OCI-LY1 (cell line): Measurements from ENCODE around the gene ZBTB46.

Experiments
- H2AFZ ChIP-seq: fragments of 200-600 bp; sonication (generic), shearing (Covaris generic); 2 replicates; pipeline ENCODE4 v1.6.0; 2014; ENCODE audit warnings: antibody characterized with exemption, mild to moderate bottlenecking, low read length
- H3F3A ChIP-seq: fragments of 200-600 bp; sonication (generic), shearing (Covaris generic); 2 replicates; pipeline ENCODE4 v1.6.0; 2014; ENCODE audit warnings: mild to moderate bottlenecking, antibody characterized with exemption, low read length, moderate library complexity; ENCODE audit not compliant: insufficient read depth
- H3K27ac ChIP-seq: fragments of 200-600 bp; sonication (generic); 2 replicates; pipeline ENCODE4 v1.5.1; 2014; ENCODE audit warnings: low read length, mixed run types, mild to moderate bottlenecking, low read depth; ENCODE audit not compliant: poor library complexity, severe bottlenecking
- H3K27me3 ChIP-seq: fragments of 200-600 bp; sonication (generic); 2 replicates; pipeline ENCODE4 v1.6.0; 2014; ENCODE audit warnings: antibody characterized with exemption, mild to moderate bottlenecking, low read length, moderate library complexity; ENCODE audit not compliant: insufficient read depth
- H3K36me3 ChIP-seq: fragments of 200-600 bp; sonication (generic); 2 replicates; pipeline ENCODE4 v1.6.1; 2014; ENCODE audit warnings: mild to moderate bottlenecking, antibody characterized with exemption, low read length, moderate library complexity, mixed read lengths; ENCODE audit not compliant: insufficient read depth
- H3K4me1 ChIP-seq: fragments of 200-600 bp; sonication (generic); 2 replicates; pipeline ENCODE4 v1.5.1; 2014; ENCODE audit warnings: mild to moderate bottlenecking, low read length, moderate library complexity; ENCODE audit not compliant: insufficient read depth, severe bottlenecking
- H3K4me2 ChIP-seq: fragments of 200-600 bp; sonication (generic), shearing (Covaris generic); 2 replicates; pipeline ENCODE4 v1.6.1; 2014; ENCODE audit warnings: low read length
- H3K4me3 ChIP-seq: fragments of 200-600 bp; sonication (generic); 2 replicates; pipeline ENCODE4 v1.5.1; 2014; ENCODE audit warnings: low read length, low read depth, mild to moderate bottlenecking, mixed read lengths; ENCODE audit not compliant: poor library complexity, severe bottlenecking
- H3K79me2 ChIP-seq: fragments of 200-600 bp; shearing (Covaris generic); 2 replicates; pipeline ENCODE4 v1.6.1; 2016; ENCODE audit warnings: mixed run types, low read length, mixed read lengths; ENCODE audit not compliant: insufficient read depth
- H3K9ac ChIP-seq: fragments of 200-600 bp; sonication (generic), shearing (Covaris generic); 2 replicates; pipeline ENCODE4 v1.6.1; 2014; ENCODE audit warnings: mild to moderate bottlenecking, low read length, mixed read lengths
- H3K9me2 ChIP-seq: fragments of 200-600 bp; sonication (generic), shearing (Covaris generic); 2 replicates; pipeline ENCODE4 v1.6.1; 2014; ENCODE audit warnings: low read depth, mild to moderate bottlenecking, low read length, mixed read lengths
- H3K9me3 ChIP-seq: fragments of 200-600 bp; shearing (Covaris generic); 2 replicates; pipeline ENCODE4 v1.6.1; 2014; ENCODE audit warnings: low read length, mixed read lengths
- H4K20me1 ChIP-seq: fragments of 200-600 bp; sonication (generic), shearing (Covaris generic); 2 replicates; pipeline ENCODE4 v1.6.0; 2016; ENCODE audit warnings: mild to moderate bottlenecking, low read length; ENCODE audit not compliant: insufficient read depth
- CTCF ChIP-seq: fragments of 200-600 bp; sonication (generic), shearing (Covaris generic); IDR thresholded peaks from 2 replicates; pipeline ENCODE4 v1.5.1; 2017; ENCODE audit warnings: mild to moderate bottlenecking, antibody characterized with exemption, low read length, moderate library complexity, mixed read lengths
- EZH2 ChIP-seq: fragments of 200-600 bp; sonication (generic), shearing (Covaris generic); IDR thresholded peaks from 2 replicates; pipeline ENCODE4 v1.8.0; 2017; ENCODE audit warnings: borderline replicate concordance, mixed run types, mild to moderate bottlenecking, antibody characterized with exemption, low read length, moderate library complexity, mixed read lengths

The ZBTB46 gene

GRCh38 chr20:63734946-63735858 lies 95.9 kb downstream of the ZBTB46 start:
- Histone ChIP-seq H3F3A (no peaks in the 10 kb centered on the region; the same call in 1 of the 2 replicates), H3K4me3 (no peak overlapping the region), H3K27me3 (no peaks in the 10 kb centered on the region; the same call in 1 of the 2 replicates), H3K9me3 (no peaks in the 10 kb centered on the region), H3K4me2 (no peak overlapping the region), H3K4me1 (peaks cover 48% of the 10 kb centered on the region), H3K9ac (no peak overlapping the region), H3K27ac (no peak overlapping the region), H4K20me1 (no peaks in the 10 kb centered on the region), H3K9me2 (no peaks in the 10 kb centered on the region), H3K79me2 (no peaks in the 10 kb centered on the region), H2AFZ (no peak overlapping the region), H3K36me3 (peaks cover 23% of the 10 kb centered on the region)
- TF ChIP-seq CTCF (no peak), EZH2 (no peak)

- peaks cover 52% of the 10 kb centered on the region for H3K4me1 ChIP-seq
- H4K20me1 ChIP-seq: no peaks in the 10 kb centered on the region
- H3K36me3 ChIP-seq: peaks cover 23% of the 10 kb centered on the region
These were observed 96.7 kb downstream of the ZBTB46 start for GRCh38 chr20:63734111-63734945.

More at GRCh38 chr20:63734111-63734945, 96.7 kb downstream of the ZBTB46 start:
- Histone ChIP-seq H3K4me3 (no peak overlapping the region), H3K27me3 (no peaks in the 10 kb centered on the region; the same call in 1 of the 2 replicates), H3K9ac (no peak overlapping the region), H3K9me3 (no peaks in the 10 kb centered on the region), H3K4me2 (no peak overlapping the region), H3K79me2 (no peaks in the 10 kb centered on the region), H3K27ac (no peak overlapping the region), H3F3A (no peaks in the 10 kb centered on the region; the same call in 1 of the 2 replicates), H2AFZ (no peak overlapping the region), H3K9me2 (no peaks in the 10 kb centered on the region)
- TF ChIP-seq CTCF: no peak
- no peak for TF ChIP-seq EZH2
